ENCODE results near the gene DAAM1. TPM values are rescaled to one million over a fixed set of nuclear protein-coding genes. Genes with fewer than 3 reads are reported as not detected.

DAAM1 gene
- total RNA-seq, 4 donors from 2014 or later: 40.0 to 86.7 (median 57.6) TPM

GRCh38 chr14:59189786-59190368 is 1.4 kb downstream of the DAAM1 start:
- H3K27ac ChIP-seq: peak overlapping the region; percentile 91 to 97 (median 94)
- 1 to 2% methylated on average over 25 of the region's 25 CpGs for WGBS, 2 donors

GRCh38 chr14:59190372-59190771 is 1.9 kb downstream of the DAAM1 start:
- Histone ChIP-seq H3K27ac (peak overlapping the region in 3 of 4 donors; percentile 92 to 97 (median 95)), H3K9me3 (no peaks in the 10 kb centered on the region), H3K4me3 (peak overlapping the region; percentile 63 to 85 (median 72)), H3K4me1 (peaks cover 0 to 38% (median 12%) of the 10 kb centered on the region in 4 donors), H3K36me3 (no peaks in the 10 kb centered on the region), H3K27me3 (no peaks in the 10 kb centered on the region)
- TF ChIP-seq CTCF (IDR thresholded peaks at IDR 0.05) (no peak), POLR2A (IDR thresholded peaks at IDR 0.05) (no peak), EP300 (IDR thresholded peaks at IDR 0.05) (no peak)
- WGBS, 2 donors: 36 to 39% methylated on average over 6 of the region's 6 CpGs
- no peak for DNase-seq (ENCODE audit: low spot score in 2 of 2)

More at GRCh38 chr14:59189786-59190368, 1.4 kb downstream of the DAAM1 start:
- peak; percentile 76 to 82 for DNase-seq (ENCODE audit: low spot score in 2 of 2)
- Histone ChIP-seq H3K9me3 (no peaks in the 10 kb centered on the region), H3K4me1 (peaks cover 0 to 38% (median 12%) of the 10 kb centered on the region in 4 donors), H3K27me3 (no peaks in the 10 kb centered on the region), H3K36me3 (no peaks in the 10 kb centered on the region), H3K4me3 (peak overlapping the region; percentile 63 to 85 (median 72))
- TF ChIP-seq CTCF (IDR thresholded peaks at IDR 0.05) (no peak), POLR2A (IDR thresholded peaks at IDR 0.05) (peak in 1 of 2 donors; percentile 23), EP300 (IDR thresholded peaks at IDR 0.05) (no peak)

- no peaks in the 10 kb centered on the region for H3K36me3 ChIP-seq
- H3K4me1 ChIP-seq: peaks cover 0 to 42% (median 3%) of the 10 kb centered on the region in 4 donors
- H3K4me3 ChIP-seq: no peak overlapping the region
- no peaks in the 10 kb centered on the region for H3K27me3 ChIP-seq
- no peak overlapping the region for H3K27ac ChIP-seq
- H3K9me3 ChIP-seq: no peaks in the 10 kb centered on the region
- no peak for DNase-seq (ENCODE audit: low spot score in 2 of 2)
- no peak for TF ChIP-seq EP300 (IDR thresholded peaks at IDR 0.05)
- TF ChIP-seq CTCF (IDR thresholded peaks at IDR 0.05): no peak
- TF ChIP-seq POLR2A (IDR thresholded peaks at IDR 0.05): no peak
- 48 to 69% methylated on average over 2 of the region's 2 CpGs for WGBS, 2 donors
Observed at GRCh38 chr14:59195912-59196311, 7.4 kb downstream of the DAAM1 start.

GRCh38 chr14:59197695-59198262 is 9.3 kb downstream of the DAAM1 start:
- Histone ChIP-seq H3K27ac (no peak overlapping the region), H3K36me3 (no peaks in the 10 kb centered on the region), H3K4me3 (no peak overlapping the region), H3K9me3 (no peaks in the 10 kb centered on the region), H3K27me3 (no peaks in the 10 kb centered on the region), H3K4me1 (peaks cover 0 to 28% (median 3%) of the 10 kb centered on the region in 4 donors)
- no peak for DNase-seq (ENCODE audit: low spot score in 2 of 2)
- 75 to 86% methylated on average over 5 of the region's 5 CpGs for WGBS, 2 donors
- TF ChIP-seq EP300 (IDR thresholded peaks at IDR 0.05) (no peak), POLR2A (IDR thresholded peaks at IDR 0.05) (no peak), CTCF (IDR thresholded peaks at IDR 0.05) (no peak)

- Histone ChIP-seq H3K27ac (no peak overlapping the region), H3K4me3 (no peak overlapping the region), H3K36me3 (no peaks in the 10 kb centered on the region), H3K4me1 (peaks cover 0 to 21% (median 3%) of the 10 kb centered on the region in 4 donors), H3K9me3 (no peaks in the 10 kb centered on the region), H3K27me3 (no peaks in the 10 kb centered on the region)
- no peak for DNase-seq (ENCODE audit: low spot score in 2 of 2)
- 79 to 90% methylated on average over 5 of the region's 5 CpGs for WGBS, 2 donors
- TF ChIP-seq POLR2A (IDR thresholded peaks at IDR 0.05): no peak
- no peak for TF ChIP-seq CTCF (IDR thresholded peaks at IDR 0.05)
- no peak for TF ChIP-seq EP300 (IDR thresholded peaks at IDR 0.05)
Observed at GRCh38 chr14:59199205-59199604, 10.7 kb downstream of the DAAM1 start.
